MM.1S (cell line): ENCODE results near the gene TRIM66.

ENCODE experiments used
- EZH2 ChIP-seq: fragments of 300-600 bp; sonication (generic); optimal IDR thresholded peaks from 2 replicates; pipeline ENCODE3; 2017; ENCODE audit warnings: low read depth, mild to moderate bottlenecking, antibody characterized with exemption, low read length, mixed read lengths
- TF ChIP-seq, protein P1 (sequence below): fragments of 300-600 bp; sonication (generic); IDR thresholded peaks from 2 replicates; pipeline ENCODE4 v1.5.1; 2016; ENCODE audit warnings: antibody characterized with exemption, low read length, mixed read lengths

DNA sequence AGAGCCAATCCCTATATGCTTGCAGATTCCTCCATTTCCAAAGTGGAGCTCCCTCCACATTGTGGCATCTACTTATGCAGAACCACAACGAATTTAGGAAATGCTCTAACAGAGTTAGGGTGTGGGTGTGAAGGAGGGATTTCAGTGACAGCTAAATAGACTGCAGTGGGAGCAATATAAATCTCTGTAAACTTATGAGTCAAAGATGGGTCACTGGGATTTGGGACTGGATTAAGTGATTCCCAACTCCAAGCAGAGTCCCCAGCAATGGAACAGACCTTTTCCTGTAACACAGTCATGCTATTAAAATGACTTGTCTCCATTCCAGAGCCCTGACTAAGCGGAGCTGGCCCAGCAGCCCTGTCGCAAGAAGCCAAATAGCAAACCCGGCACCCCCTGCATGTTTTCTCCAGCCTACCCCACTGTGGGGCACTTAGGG, 36.8 kb upstream of the TRIM66 start:
- no peak for TF ChIP-seq EZH2
- TF ChIP-seq, protein P1, sequence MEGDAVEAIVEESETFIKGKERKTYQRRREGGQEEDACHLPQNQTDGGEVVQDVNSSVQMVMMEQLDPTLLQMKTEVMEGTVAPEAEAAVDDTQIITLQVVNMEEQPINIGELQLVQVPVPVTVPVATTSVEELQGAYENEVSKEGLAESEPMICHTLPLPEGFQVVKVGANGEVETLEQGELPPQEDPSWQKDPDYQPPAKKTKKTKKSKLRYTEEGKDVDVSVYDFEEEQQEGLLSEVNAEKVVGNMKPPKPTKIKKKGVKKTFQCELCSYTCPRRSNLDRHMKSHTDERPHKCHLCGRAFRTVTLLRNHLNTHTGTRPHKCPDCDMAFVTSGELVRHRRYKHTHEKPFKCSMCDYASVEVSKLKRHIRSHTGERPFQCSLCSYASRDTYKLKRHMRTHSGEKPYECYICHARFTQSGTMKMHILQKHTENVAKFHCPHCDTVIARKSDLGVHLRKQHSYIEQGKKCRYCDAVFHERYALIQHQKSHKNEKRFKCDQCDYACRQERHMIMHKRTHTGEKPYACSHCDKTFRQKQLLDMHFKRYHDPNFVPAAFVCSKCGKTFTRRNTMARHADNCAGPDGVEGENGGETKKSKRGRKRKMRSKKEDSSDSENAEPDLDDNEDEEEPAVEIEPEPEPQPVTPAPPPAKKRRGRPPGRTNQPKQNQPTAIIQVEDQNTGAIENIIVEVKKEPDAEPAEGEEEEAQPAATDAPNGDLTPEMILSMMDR, result no peak
